Common myeloid progenitor, CD34-positive (primary cell): Measurements from ENCODE around the gene PAWR. TPM values are rescaled to one million over a fixed set of nuclear protein-coding genes. Genes with fewer than 3 reads are reported as not detected.

ENCODE experiments used
- CTCF ChIA-PET: fragments of 350-600 bp; sonication (Branson Sonifier 250); formaldehyde crosslinking; loops from one replicate; lab custom pipeline; 2021; ENCODE audit warnings: antibody characterized with exemption; lab: Charles Lee
- POLR2A ChIA-PET: fragments of 350-600 bp; sonication (Branson Sonifier 250); formaldehyde crosslinking; loops from one replicate; lab custom pipeline; 2021; ENCODE audit warnings: antibody characterized with exemption; lab: Charles Lee
- DNase-seq, 3 donors: peaks; one replicate each; pipeline versions ENCODE4 v3.0.0 to v3.0.0-alpha.2; 2013
- H3K27ac ChIP-seq, 2 experiments: 1 replicate in 1 of 2; 2 replicates in 1 of 2; pipeline ENCODE4 v1.7.0; 2013; ENCODE audit warnings: inconsistent platforms in 2 of 2, low read length in 2 of 2, mild to moderate bottlenecking in 2 of 2, low read depth in 1 of 2, moderate library complexity in 1 of 2; ENCODE audit not compliant: severe bottlenecking in 2 of 2, insufficient read depth in 1 of 2, poor library complexity in 1 of 2
- H3K27me3 ChIP-seq, 5 experiments: replicated peaks in 2 of 5; 1 replicate in 3 of 5; 2 replicates in 2 of 5; pipeline versions ENCODE4 v1.6.1 to v1.7.0; 2013; ENCODE audit warnings: low read length in 4 of 5, mild to moderate bottlenecking in 2 of 5, moderate library complexity in 2 of 5, inconsistent platforms in 1 of 5; ENCODE audit not compliant: insufficient read depth in 5 of 5, control insufficient read depth in 4 of 5
- H3K36me3 ChIP-seq, 4 experiments: 1 replicate in 2 of 4; 2 replicates in 2 of 4; pipeline versions ENCODE4 v1.6.1 to v1.7.0; 2013; ENCODE audit warnings: low read length in 3 of 4, control low read depth in 1 of 4, mild to moderate bottlenecking in 1 of 4; ENCODE audit not compliant: control insufficient read depth in 4 of 4, insufficient read depth in 4 of 4
- H3K4me1 ChIP-seq, 4 experiments: 1 replicate in 3 of 4; 2 replicates in 1 of 4; pipeline versions ENCODE4 v1.6.1 to v1.7.1; 2013; ENCODE audit warnings: low read length in 3 of 4, mild to moderate bottlenecking in 3 of 4, control low read depth in 1 of 4, inconsistent platforms in 1 of 4, moderate library complexity in 1 of 4; ENCODE audit not compliant: control insufficient read depth in 4 of 4, insufficient read depth in 4 of 4; ENCODE audit errors: control extremely low read depth in 1 of 4
- H3K4me3 ChIP-seq, 7 experiments: 1 replicate in 4 of 7; 2 replicates in 3 of 7; pipeline versions ENCODE4 v1.5.1 to v1.7.0; 2013; ENCODE audit warnings: mild to moderate bottlenecking in 7 of 7, low read length in 6 of 7, moderate library complexity in 6 of 7, inconsistent platforms in 2 of 7, low read depth in 2 of 7, control low read depth in 1 of 7; ENCODE audit not compliant: insufficient read depth in 4 of 7, control insufficient read depth in 1 of 7; ENCODE audit errors: extremely low read depth in 1 of 7
- H3K9me3 ChIP-seq, 5 experiments: 1 replicate in 4 of 5; 2 replicates in 1 of 5; pipeline versions ENCODE4 v1.6.1 to v1.7.1; 2013; ENCODE audit warnings: low read length in 4 of 5, mild to moderate bottlenecking in 2 of 5, inconsistent platforms in 1 of 5, low read depth in 1 of 5, moderate library complexity in 1 of 5; ENCODE audit not compliant: control insufficient read depth in 4 of 5, insufficient read depth in 2 of 5; ENCODE audit errors: control extremely low read depth in 1 of 5
- WGBS: methylation state at CpG from one replicate; pipeline ENCODE4 v1.1.5; 2013; ENCODE audit not compliant: insufficient coverage; 5-methylcytosine and 5-hydroxymethylcytosine counted together
- polyA plus RNA-seq: library from polyadenylated mRNA; unstranded; fragments of 120-200 nt; gene quantifications from one replicate; pipeline ENCODE4 v1.2.1, GENCODE V29; 2013

Gene PAWR, protein sequence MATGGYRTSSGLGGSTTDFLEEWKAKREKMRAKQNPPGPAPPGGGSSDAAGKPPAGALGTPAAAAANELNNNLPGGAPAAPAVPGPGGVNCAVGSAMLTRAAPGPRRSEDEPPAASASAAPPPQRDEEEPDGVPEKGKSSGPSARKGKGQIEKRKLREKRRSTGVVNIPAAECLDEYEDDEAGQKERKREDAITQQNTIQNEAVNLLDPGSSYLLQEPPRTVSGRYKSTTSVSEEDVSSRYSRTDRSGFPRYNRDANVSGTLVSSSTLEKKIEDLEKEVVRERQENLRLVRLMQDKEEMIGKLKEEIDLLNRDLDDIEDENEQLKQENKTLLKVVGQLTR
- 44.1 TPM for polyA plus RNA-seq

- Histone ChIP-seq H3K9me3 (no peaks in the 10 kb centered on the region), H3K36me3 (no peaks in the 10 kb centered on the region), H3K27ac (peak within 1 kb of the TSS; percentile 56 to 78), H3K4me1 (peaks cover 6 to 35% (median 17%) of the 10 kb centered on the region in 4 experiments), H3K27me3 (peaks cover 0 to 5% (median 0%) of the 10 kb centered on the region in 5 experiments), H3K4me3 (peak within 1 kb of the TSS; percentile 61 to 92 (median 86))
- ChIA-PET CTCF (interaction anchor here (1.2 to 2.1 kb wide), 2 partner anchors 11 to 133 kb away, joined by 4 to 8 read pairs; no protein-coding TSS in a partner anchor), POLR2A (no interaction called here)
- WGBS = 0% methylated on average over 68 of the region's 107 CpGs
- peak; percentile 62 to 77 (median 64) for DNase-seq
Measured at GRCh38 chr12:79690638-79691510, at the start of gene PAWR. Gene PAWR (minus strand): TSS chr12:79690964. CDS start chr12:79690244, 720 bp downstream.

DNA sequence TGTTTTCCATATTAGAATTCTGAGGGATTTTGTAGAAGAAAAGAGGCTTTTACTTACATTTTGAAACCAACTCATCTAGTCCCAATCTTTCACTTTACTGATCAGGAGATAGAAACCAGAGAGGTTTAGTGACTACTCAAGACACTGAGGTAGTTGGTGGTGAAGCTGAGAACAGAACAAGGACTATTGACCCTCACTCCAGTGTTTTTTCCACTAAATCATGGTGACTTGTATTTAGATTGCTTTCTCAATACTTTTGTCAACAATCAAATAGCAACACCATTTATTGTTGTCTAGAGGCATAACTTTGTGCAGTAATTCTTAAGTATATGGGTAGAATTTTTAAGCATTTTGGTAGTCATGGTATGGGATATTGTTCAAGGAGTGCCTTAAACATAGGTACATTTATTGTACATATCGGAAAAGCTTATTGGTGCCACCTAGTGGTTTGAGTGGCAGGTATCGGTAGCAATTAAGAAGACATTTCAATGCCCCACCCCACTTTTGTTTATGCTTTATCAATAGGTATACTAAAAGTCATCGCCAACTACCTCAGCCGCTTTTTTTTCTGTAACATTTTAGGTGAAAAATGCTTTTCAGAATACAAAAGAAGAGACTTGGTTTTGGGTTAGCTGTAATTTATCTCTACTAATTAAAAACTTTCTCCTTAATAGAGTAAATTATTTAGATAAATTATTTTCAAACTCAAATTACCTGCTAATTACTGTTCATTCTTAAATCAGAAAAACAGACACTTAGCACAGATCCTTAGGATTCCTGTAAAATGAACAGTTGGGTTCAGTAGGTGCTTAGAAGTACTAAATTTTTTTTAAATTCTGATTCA, 47.3 kb upstream of the PAWR start:
- no peak overlapping the region for H3K4me3 ChIP-seq
- no peaks in the 10 kb centered on the region for H3K9me3 ChIP-seq
- no peak overlapping the region for H3K27ac ChIP-seq
- ChIA-PET CTCF (interaction anchor here (0.7 to 1.6 kb wide), 9 partner anchors 11 to 334 kb away, joined by 3 to 8 read pairs (median 3); no protein-coding TSS in a partner anchor), POLR2A (no interaction called here)
- peak; percentile 62 to 73 (median 71) for DNase-seq
- H3K4me1 ChIP-seq = no peaks in the 10 kb centered on the region
- WGBS = no CpG with 5 or more reads among the region's 4 CpGs
- peaks cover 0 to 2% (median 0%) of the 10 kb centered on the region in 5 experiments for H3K27me3 ChIP-seq
- no peaks in the 10 kb centered on the region for H3K36me3 ChIP-seq

DNA sequence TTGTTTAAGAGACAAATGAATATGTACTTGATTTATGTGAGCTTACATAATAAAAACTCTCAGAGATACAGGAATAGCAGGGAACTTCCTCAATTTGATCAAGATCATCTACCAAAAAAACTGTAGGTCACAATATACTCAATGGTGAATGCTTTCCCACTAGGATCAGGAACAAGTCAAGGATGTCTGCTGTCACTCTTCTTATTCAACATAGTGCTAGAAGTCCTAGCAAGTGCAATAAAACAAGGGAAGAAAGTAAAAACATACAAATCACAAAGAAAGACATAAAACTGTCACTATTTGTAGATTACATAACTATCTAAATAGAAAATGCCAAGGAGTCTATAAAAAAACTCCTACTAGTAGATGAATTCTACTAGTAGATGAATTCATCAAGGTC, 41.9 kb upstream of the PAWR start:
- H3K4me1 ChIP-seq = no peaks in the 10 kb centered on the region
- H3K4me3 ChIP-seq = no peak overlapping the region
- DNase-seq = peak in 2 of 3 donors; percentile 11 to 19
- H3K36me3 ChIP-seq = no peaks in the 10 kb centered on the region
- ChIA-PET POLR2A (no interaction called here), CTCF (interaction anchor here (0.6 to 1.5 kb wide), 3 partner anchors 111 to 180 kb away, joined by 3 to 4 read pairs (median 4); no protein-coding TSS in a partner anchor)
- H3K27me3 ChIP-seq = peaks cover 0 to 2% (median 0%) of the 10 kb centered on the region in 5 experiments
- no peak overlapping the region for H3K27ac ChIP-seq
- no peaks in the 10 kb centered on the region for H3K9me3 ChIP-seq

DNA sequence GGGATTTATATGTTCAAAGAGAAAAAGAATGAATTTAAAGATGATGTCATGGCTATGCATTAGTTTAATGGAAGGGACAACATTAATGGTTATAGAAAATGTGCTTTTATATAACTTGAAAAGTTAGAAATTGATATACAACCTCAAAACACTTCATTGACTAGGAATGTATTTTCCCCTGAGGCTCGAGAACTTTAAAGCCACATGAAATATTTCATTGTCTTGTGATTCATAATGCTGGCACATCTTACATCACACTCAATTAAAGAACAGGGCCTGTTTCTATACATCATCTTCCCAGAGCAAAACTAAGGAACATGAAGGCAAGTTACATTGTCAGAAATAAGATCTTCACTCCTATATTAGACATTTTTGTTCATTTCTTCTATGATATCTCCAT, 35.2 kb upstream of the PAWR start:
- CTCF ChIA-PET = interaction anchor here (1.3 kb wide), 1 partner anchor 11 kb away, joined by 8 read pairs; no protein-coding TSS in a partner anchor
- Histone ChIP-seq H3K9me3 (no peaks in the 10 kb centered on the region), H3K27me3 (no peaks in the 10 kb centered on the region), H3K4me3 (no peak overlapping the region), H3K4me1 (no peaks in the 10 kb centered on the region), H3K27ac (no peak overlapping the region), H3K36me3 (no peaks in the 10 kb centered on the region)
- no peak for DNase-seq
- WGBS = 100% methylated on average over 1 of the region's 1 CpG
- POLR2A ChIA-PET = no interaction called here

- no peak overlapping the region for H3K27ac ChIP-seq
- CTCF ChIA-PET = no interaction called here
- POLR2A ChIA-PET = no interaction called here
- H3K4me1 ChIP-seq = no peaks in the 10 kb centered on the region
- no peaks in the 10 kb centered on the region for H3K27me3 ChIP-seq
- DNase-seq = no peak
- no peaks in the 10 kb centered on the region for H3K36me3 ChIP-seq
- no CpG with 5 or more reads among the region's 4 CpGs for WGBS
- H3K4me3 ChIP-seq = no peak overlapping the region
- H3K9me3 ChIP-seq = no peaks in the 10 kb centered on the region
Measured at GRCh38 chr12:79717006-79717405, 26.2 kb upstream of the PAWR start.

- ChIA-PET POLR2A (no interaction called here), CTCF (no interaction called here)
- WGBS = no CpG with 5 or more reads among the region's 3 CpGs
Measured at GRCh38 chr12:79715308-79715707, 24.5 kb upstream of the PAWR start.

More at GRCh38 chr12:79715308-79715707, 24.5 kb upstream of the PAWR start:
- DNase-seq = no peak
- no peaks in the 10 kb centered on the region for H3K9me3 ChIP-seq
- H3K4me3 ChIP-seq = no peak overlapping the region
- H3K27me3 ChIP-seq = no peaks in the 10 kb centered on the region
- H3K27ac ChIP-seq = no peak overlapping the region
- no peaks in the 10 kb centered on the region for H3K36me3 ChIP-seq
- no peaks in the 10 kb centered on the region for H3K4me1 ChIP-seq
